Measurements from ENCODE around the gene ELF2.

GRCh38 chr4:139154134-139154421 lies 22.9 kb downstream of the ELF2 start:
- TF ChIP-seq CTCF (IDR thresholded peaks at IDR 0.05) (no peak), POLR2A (IDR thresholded peaks at IDR 0.05) (no peak)
